Fibroblast of lung (primary cell): ENCODE results near the gene VPS29. TPM values are rescaled to one million over a fixed set of nuclear protein-coding genes. Genes with fewer than 3 reads are reported as not detected.

Experiments
- DNase-seq, 2 donors: peaks; one replicate each; pipeline versions ENCODE4 v3.0.0 to v3.0.0-alpha.2; 2010; ENCODE audit warnings: low read depth in 2 of 2
- H2AFZ ChIP-seq: 2 replicates; pipeline ENCODE4 v1.5.1; 2012; ENCODE audit warnings: low read length, control low read depth, inconsistent platforms
- H3K27ac ChIP-seq: 2 replicates; pipeline ENCODE4 v1.5.1; 2011; ENCODE audit warnings: low read length, control low read depth; ENCODE audit not compliant: insufficient read depth
- H3K27me3 ChIP-seq: 2 replicates; pipeline ENCODE4 v1.5.1; 2011; ENCODE audit warnings: mild to moderate bottlenecking, low read length; ENCODE audit not compliant: control insufficient read depth, insufficient read depth
- H3K36me3 ChIP-seq: 2 replicates; pipeline ENCODE4 v1.5.1; 2011; ENCODE audit warnings: low read length; ENCODE audit not compliant: control insufficient read depth, insufficient read depth
- H3K4me1 ChIP-seq: 2 replicates; pipeline ENCODE4 v1.5.1; 2011; ENCODE audit warnings: low read length; ENCODE audit not compliant: control insufficient read depth, insufficient read depth; ENCODE audit errors: extremely low read depth
- H3K4me2 ChIP-seq: 2 replicates; pipeline ENCODE4 v1.5.1; 2011; ENCODE audit warnings: low read length, control low read depth; ENCODE audit not compliant: insufficient read depth; ENCODE audit errors: extremely low read depth
- H3K4me3 ChIP-seq, 4 experiments: fragments of 200-600 bp in 1 of 4; sonication (generic) in 1 of 4; replicated peaks in 1 of 4; 2 replicates each; pipeline ENCODE4 v1.5.1; 2011 to 2016; ENCODE audit warnings: low read length in 4 of 4, low read depth in 3 of 4, mild to moderate bottlenecking in 3 of 4, control low read depth in 2 of 4, inconsistent platforms in 1 of 4, mixed read lengths in 1 of 4; ENCODE audit not compliant: insufficient read depth in 1 of 4; ENCODE audit errors: control extremely low read depth in 1 of 4
- H3K79me2 ChIP-seq: 2 replicates; pipeline ENCODE4 v1.5.1; 2012; ENCODE audit warnings: mild to moderate bottlenecking, low read length, inconsistent platforms; ENCODE audit not compliant: control insufficient read depth, insufficient read depth
- H3K9ac ChIP-seq: 2 replicates; pipeline ENCODE4 v1.5.1; 2011; ENCODE audit warnings: mild to moderate bottlenecking, low read length, control low read depth; ENCODE audit not compliant: insufficient read depth
- H3K9me3 ChIP-seq: 2 replicates; pipeline ENCODE4 v1.5.1; 2012; ENCODE audit warnings: low read depth, low read length; ENCODE audit not compliant: control insufficient read depth, insufficient read depth
- H4K20me1 ChIP-seq: 2 replicates; pipeline ENCODE4 v1.5.1; 2011; ENCODE audit warnings: low read length; ENCODE audit not compliant: control insufficient read depth, insufficient read depth; ENCODE audit errors: extremely low read depth
- EZH2 ChIP-seq: IDR thresholded peaks from 2 replicates; pipeline ENCODE4 v1.5.1; 2012; ENCODE audit warnings: low read length, control low read depth, mild to moderate bottlenecking; ENCODE audit errors: missing control alignments
- polyA plus RNA-seq, 2 donors: library from polyadenylated mRNA; depleted of rRNA in 1 of 2; stranded (reverse) in 1 of 2; unstranded in 1 of 2; fragments of >200 nt; gene quantifications; 2 replicates each; pipeline ENCODE4 v1.2.1, GENCODE V29; 2011 to 2012; ENCODE audit warnings: missing spikeins in 1 of 2
- total RNA-seq: library from RNA; depleted of rRNA; stranded (reverse); fragments of >200 nt; gene quantifications from 2 replicates; pipeline ENCODE4 v1.2.1, GENCODE V29; 2014
- TF ChIP-seq, protein P1 (sequence below), 2 donors: IDR thresholded peaks in 1 of 2; conservative IDR thresholded peaks in 1 of 2; 1 replicate in 1 of 2; 2 replicates in 1 of 2; pipeline ENCODE4 v1.5.1; 2011 to 2012; ENCODE audit warnings: low read length in 2 of 2, control low read depth in 1 of 2, inconsistent platforms in 1 of 2, low read depth in 1 of 2, mild to moderate bottlenecking in 1 of 2

Gene VPS29
- total and polyA plus RNA-seq, 2 donors (not counting 1 experiment from before 2014, with no cell fraction given), result 52.2 to 210 TPM

DNA sequence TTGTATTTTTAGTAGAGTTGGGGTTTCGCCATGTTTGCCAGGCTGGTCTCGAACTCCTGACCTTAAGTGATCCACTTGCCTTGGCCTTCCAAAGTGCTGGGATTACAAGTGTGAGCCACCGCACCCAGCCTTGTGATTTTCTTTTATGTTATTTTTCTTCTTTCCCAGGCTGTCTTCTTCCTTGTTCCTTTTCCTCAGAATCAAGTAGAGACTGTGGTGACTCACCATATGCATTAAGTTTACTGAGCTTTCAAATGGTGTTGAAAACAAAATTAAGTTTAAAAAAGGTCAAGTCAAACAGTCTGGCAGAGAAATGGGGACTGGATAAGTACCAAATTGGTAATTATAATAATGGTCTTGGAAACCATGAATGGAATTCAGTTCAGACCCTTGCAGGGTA lies 57.5 kb downstream of the VPS29 start:
- Histone ChIP-seq H3K36me3 (peaks cover 6% of the 10 kb centered on the region), H3K27me3 (no peaks in the 10 kb centered on the region), H3K4me3 (no peak overlapping the region), H3K4me2 (no peak overlapping the region), H3K4me1 (no peaks in the 10 kb centered on the region), H3K27ac (no peak overlapping the region), H4K20me1 (no peaks in the 10 kb centered on the region), H2AFZ (no peak overlapping the region), H3K9me3 (no peaks in the 10 kb centered on the region), H3K79me2 (peaks cover 37% of the 10 kb centered on the region), H3K9ac (no peak overlapping the region)
- no peak for TF ChIP-seq EZH2
- TF ChIP-seq, protein P1, sequence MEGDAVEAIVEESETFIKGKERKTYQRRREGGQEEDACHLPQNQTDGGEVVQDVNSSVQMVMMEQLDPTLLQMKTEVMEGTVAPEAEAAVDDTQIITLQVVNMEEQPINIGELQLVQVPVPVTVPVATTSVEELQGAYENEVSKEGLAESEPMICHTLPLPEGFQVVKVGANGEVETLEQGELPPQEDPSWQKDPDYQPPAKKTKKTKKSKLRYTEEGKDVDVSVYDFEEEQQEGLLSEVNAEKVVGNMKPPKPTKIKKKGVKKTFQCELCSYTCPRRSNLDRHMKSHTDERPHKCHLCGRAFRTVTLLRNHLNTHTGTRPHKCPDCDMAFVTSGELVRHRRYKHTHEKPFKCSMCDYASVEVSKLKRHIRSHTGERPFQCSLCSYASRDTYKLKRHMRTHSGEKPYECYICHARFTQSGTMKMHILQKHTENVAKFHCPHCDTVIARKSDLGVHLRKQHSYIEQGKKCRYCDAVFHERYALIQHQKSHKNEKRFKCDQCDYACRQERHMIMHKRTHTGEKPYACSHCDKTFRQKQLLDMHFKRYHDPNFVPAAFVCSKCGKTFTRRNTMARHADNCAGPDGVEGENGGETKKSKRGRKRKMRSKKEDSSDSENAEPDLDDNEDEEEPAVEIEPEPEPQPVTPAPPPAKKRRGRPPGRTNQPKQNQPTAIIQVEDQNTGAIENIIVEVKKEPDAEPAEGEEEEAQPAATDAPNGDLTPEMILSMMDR (conservative IDR thresholded peaks at IDR 0.05 in 1 of 2, IDR thresholded peaks at IDR 0.05 in 1 of 2; ENCODE audit: low read depth in 1 of 2, low read length in 2 of 2), result no peak
- DNase-seq, result no peak

Other genes starting within 250 kb of the VPS29 start
- 119 and 151 TPM in 2 replicates for gene ATP2A2, start 220.9 kb downstream of the VPS29 start, total RNA-seq
- 203 and 216 TPM in 2 replicates for gene ATP2A2, start 220.9 kb downstream of the VPS29 start, polyA plus RNA-seq
- gene ANAPC7, start 98.4 kb downstream of the VPS29 start, total RNA-seq, result 44.9 and 49.5 TPM in 2 replicates
- gene ANAPC7, start 98.4 kb downstream of the VPS29 start, polyA plus RNA-seq, result 48.7 and 55.2 TPM in 2 replicates
- 136 and 169 TPM in 2 replicates for gene ARPC3, start 51.8 kb downstream of the VPS29 start, total RNA-seq
- 81.1 and 87.4 TPM in 2 replicates for gene ARPC3, start 51.8 kb downstream of the VPS29 start, polyA plus RNA-seq
- gene GPN3, start 33.9 kb downstream of the VPS29 start, total RNA-seq, result 8.9 and 9.2 TPM in 2 replicates
- 28.9 and 29.7 TPM in 2 replicates for gene GPN3, start 33.9 kb downstream of the VPS29 start, polyA plus RNA-seq
- gene FAM216A, start 33.3 kb downstream of the VPS29 start, total RNA-seq, result 14.9 and 16.5 TPM in 2 replicates
- 20.2 and 28.3 TPM in 2 replicates for gene FAM216A, start 33.3 kb downstream of the VPS29 start, polyA plus RNA-seq
- 0.50 and 0.77 TPM in 2 replicates for gene RAD9B, start 220 bp upstream of the VPS29 start, total RNA-seq
- gene RAD9B, start 220 bp upstream of the VPS29 start, polyA plus RNA-seq, result 0.40 and 0.53 TPM in 2 replicates
- gene PPTC7, start 81.2 kb upstream of the VPS29 start, total RNA-seq, result 4.9 and 6.9 TPM in 2 replicates
- 9.4 and 12.5 TPM in 2 replicates for gene PPTC7, start 81.2 kb upstream of the VPS29 start, polyA plus RNA-seq
- gene TCTN1, start 112.0 kb upstream of the VPS29 start, total RNA-seq, result 24.9 and 27.4 TPM in 2 replicates
- 20.3 and 25.0 TPM in 2 replicates for gene TCTN1, start 112.0 kb upstream of the VPS29 start, polyA plus RNA-seq
- gene HVCN1, start 187.0 kb upstream of the VPS29 start, total RNA-seq, result 5.9 and 7.4 TPM in 2 replicates
- gene HVCN1, start 187.0 kb upstream of the VPS29 start, polyA plus RNA-seq, result 3.6 and 3.8 TPM in 2 replicates
- 98.9 and 112 TPM in 2 replicates for gene PPP1CC, start 240.8 kb upstream of the VPS29 start, total RNA-seq
- 110 and 125 TPM in 2 replicates for gene PPP1CC, start 240.8 kb upstream of the VPS29 start, polyA plus RNA-seq